Measurements from ENCODE around the gene ARSB. TPM values are rescaled to one million over a fixed set of nuclear protein-coding genes. Genes with fewer than 3 reads are reported as not detected.

Gene ARSB
- total and polyA plus RNA-seq, 12 donors: 1.9 to 24.5 (median 14.5) TPM

DNA sequence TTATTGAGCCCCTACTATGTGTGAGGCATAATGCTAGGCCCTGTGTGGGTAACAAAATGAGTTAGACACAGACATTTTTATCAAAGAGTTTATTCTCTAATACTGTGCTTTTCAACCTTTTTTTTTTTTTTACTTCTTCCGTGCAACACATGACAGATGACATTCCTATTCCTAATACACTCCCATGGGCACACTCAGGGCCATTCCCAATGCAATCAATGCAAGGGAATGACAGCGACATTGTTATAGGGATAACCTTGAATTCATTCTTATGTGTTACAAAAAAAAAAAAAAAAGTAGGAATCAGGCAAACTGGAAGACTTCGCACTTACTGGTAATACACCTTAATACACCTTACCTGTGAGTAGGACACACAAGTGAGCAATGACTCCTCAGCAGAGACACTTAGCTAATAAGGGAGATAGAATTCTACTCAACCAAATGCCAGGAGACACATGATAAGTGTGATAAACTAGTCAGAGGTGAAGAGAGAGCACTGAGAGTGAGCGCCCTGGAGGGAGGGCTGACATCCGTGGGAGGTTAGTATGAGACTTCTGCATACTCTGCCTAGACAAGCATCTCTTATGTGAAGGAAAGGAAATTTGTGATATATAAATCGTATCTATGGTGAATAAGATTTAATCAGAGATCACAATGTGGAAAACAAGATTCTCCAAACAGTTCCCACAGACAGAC is 21.0 kb upstream of the ARSB start:
- H3K4me1 ChIP-seq (replicated peaks in 1 of 2): peaks cover 0 to 14% of the 10 kb centered on the region in 2 donors
- H3K4me3 ChIP-seq: no peak overlapping the region
- H3K9me3 ChIP-seq (replicated peaks in 1 of 3): no peaks in the 10 kb centered on the region
- no peaks in the 10 kb centered on the region for H3K27me3 ChIP-seq
- intact Hi-C loops (cut with DNase I): no loop called here
- no peak for DNase-seq
- H3K36me3 ChIP-seq (replicated peaks in 1 of 2): no peaks in the 10 kb centered on the region
- 85 to 92% (median 88%) methylated on average over 6 of the region's 6 CpGs for WGBS, 4 donors
- TF ChIP-seq, protein P1, sequence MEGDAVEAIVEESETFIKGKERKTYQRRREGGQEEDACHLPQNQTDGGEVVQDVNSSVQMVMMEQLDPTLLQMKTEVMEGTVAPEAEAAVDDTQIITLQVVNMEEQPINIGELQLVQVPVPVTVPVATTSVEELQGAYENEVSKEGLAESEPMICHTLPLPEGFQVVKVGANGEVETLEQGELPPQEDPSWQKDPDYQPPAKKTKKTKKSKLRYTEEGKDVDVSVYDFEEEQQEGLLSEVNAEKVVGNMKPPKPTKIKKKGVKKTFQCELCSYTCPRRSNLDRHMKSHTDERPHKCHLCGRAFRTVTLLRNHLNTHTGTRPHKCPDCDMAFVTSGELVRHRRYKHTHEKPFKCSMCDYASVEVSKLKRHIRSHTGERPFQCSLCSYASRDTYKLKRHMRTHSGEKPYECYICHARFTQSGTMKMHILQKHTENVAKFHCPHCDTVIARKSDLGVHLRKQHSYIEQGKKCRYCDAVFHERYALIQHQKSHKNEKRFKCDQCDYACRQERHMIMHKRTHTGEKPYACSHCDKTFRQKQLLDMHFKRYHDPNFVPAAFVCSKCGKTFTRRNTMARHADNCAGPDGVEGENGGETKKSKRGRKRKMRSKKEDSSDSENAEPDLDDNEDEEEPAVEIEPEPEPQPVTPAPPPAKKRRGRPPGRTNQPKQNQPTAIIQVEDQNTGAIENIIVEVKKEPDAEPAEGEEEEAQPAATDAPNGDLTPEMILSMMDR (IDR thresholded peaks at IDR 0.05): no peak
- TF ChIP-seq POLR2A (IDR thresholded peaks at IDR 0.05): no peak
- H3K27ac ChIP-seq: no peak overlapping the region

DNA sequence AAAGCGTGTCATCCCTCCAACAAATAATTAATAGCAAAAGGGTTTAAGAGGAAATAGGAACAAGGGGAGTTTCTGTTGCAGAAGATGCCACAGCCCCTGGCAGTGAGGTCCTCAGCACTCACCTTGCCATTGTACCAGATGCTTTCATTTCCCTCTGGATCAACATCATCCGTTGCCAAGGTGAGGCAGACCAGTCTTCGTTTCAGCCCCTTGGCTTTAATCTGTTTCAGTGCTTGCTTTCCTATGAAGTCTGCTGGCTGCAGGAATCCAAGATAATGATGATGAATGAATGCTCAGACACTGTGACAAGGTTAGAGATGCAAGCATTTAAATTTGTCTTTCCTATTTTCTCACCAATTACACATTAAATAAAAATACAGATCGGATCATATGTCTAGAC is 20.0 kb upstream of the ARSB start:
- intact Hi-C loops (cut with DNase I): no loop called here
- WGBS, 4 donors: 66 to 70% (median 69%) methylated on average over 4 of the region's 4 CpGs

GRCh38 chr5:79002374-79002773 is 17.3 kb upstream of the ARSB start:
- Histone ChIP-seq H3K27me3 (no peaks in the 10 kb centered on the region), H3K4me3 (no peak overlapping the region), H3K9me3 (replicated peaks in 1 of 3) (no peaks in the 10 kb centered on the region), H3K36me3 (replicated peaks in 1 of 2) (no peaks in the 10 kb centered on the region), H3K27ac (peak overlapping the region in 1 of 5 donors; percentile 66), H3K4me1 (replicated peaks in 1 of 2) (peaks cover 0 to 14% of the 10 kb centered on the region in 2 donors)
- intact Hi-C loops (cut with DNase I): no loop called here
- TF ChIP-seq POLR2A (IDR thresholded peaks at IDR 0.05): no peak
- TF ChIP-seq, protein P1 (IDR thresholded peaks at IDR 0.05): no peak
- no peak for DNase-seq
- WGBS, 4 donors: 71 to 83% (median 76%) methylated on average over 1 of the region's 1 CpG

More for the DNA sequence above, 20.0 kb upstream of the ARSB start:
- Histone ChIP-seq H3K27me3 (no peaks in the 10 kb centered on the region), H3K4me1 (replicated peaks in 1 of 2) (peaks cover 0 to 14% of the 10 kb centered on the region in 2 donors), H3K36me3 (replicated peaks in 1 of 2) (no peaks in the 10 kb centered on the region), H3K9me3 (replicated peaks in 1 of 3) (no peaks in the 10 kb centered on the region), H3K4me3 (no peak overlapping the region), H3K27ac (no peak overlapping the region)
- no peak for TF ChIP-seq POLR2A (IDR thresholded peaks at IDR 0.05)
- TF ChIP-seq, protein P1 (IDR thresholded peaks at IDR 0.05): no peak
- no peak for DNase-seq

DNA sequence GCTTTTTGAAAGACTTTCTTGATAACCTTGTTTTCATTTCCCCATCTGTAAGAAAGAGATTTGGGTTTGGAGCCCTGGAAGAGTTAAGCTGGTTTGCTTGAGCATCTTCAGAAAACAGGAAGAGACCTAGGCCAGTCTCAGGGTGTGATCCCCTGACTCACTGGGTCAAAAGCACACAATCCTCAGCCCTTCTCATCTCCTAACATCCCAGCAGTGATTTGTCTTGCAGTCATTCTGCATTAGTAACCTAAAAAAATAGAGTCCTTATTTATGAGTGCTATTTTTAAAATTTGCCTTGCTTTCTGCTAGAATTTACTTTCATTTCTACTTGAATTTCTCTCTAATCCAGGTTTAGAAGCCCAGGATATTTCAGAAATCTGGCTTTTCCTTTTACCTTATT is 16.4 kb upstream of the ARSB start:
- Histone ChIP-seq H3K36me3 (replicated peaks in 1 of 2) (no peaks in the 10 kb centered on the region), H3K27ac (peak overlapping the region in 2 of 5 donors; percentile 1 to 66), H3K4me3 (no peak overlapping the region), H3K27me3 (no peaks in the 10 kb centered on the region), H3K9me3 (replicated peaks in 1 of 3) (no peaks in the 10 kb centered on the region), H3K4me1 (replicated peaks in 1 of 2) (peaks cover 0 to 14% of the 10 kb centered on the region in 2 donors)
- DNase-seq: no peak
- intact Hi-C loops (cut with DNase I): no loop called here
- TF ChIP-seq, protein P1 (IDR thresholded peaks at IDR 0.05): no peak
- TF ChIP-seq POLR2A (IDR thresholded peaks at IDR 0.05): no peak
